ENCODE measurements around the gene DGCR6L.
"Not testable (repeated sequence)": the region's sequence is repeated elsewhere in the genome, so short reads cannot be mapped to it uniquely, and the experiment has no call there.

Gene DGCR6L

GRCh38 chr22:20324139-20324516, 4.3 kb upstream of the DGCR6L start:
- no peak for DNase-seq

DNA sequence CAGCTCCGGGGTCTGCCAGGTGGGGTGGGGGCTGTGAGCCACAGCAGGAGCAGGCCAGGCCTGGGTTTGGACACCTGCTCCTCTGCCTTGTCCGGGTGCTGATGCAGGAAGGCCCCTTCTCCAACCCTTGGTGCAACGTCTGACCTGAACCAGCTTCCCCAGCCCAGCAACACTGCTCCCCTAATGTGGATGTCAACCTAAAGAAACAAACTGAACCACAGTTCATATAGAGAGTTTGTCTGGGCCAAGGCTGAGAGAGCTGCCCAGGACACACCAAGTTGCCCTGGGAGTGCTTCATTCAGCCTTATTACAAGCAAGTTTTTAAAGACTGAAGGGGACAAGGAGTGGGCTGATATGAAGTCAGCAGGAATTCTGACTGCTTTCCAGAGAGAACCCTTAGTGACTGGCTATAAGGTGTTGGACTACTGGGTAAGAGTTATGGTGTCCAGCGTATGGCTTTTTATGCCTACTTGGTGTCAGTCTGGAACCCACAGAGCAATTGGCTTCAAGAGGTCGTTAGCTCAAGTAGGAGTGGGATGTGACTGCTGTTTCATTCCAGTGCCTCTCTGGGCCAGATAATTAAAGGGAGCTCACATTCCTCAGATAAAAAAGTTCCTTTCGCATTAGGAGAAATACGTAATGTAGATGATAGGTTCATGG, 1.8 kb upstream of the DGCR6L start:
- not testable (repeated sequence) for DNase-seq

DNA sequence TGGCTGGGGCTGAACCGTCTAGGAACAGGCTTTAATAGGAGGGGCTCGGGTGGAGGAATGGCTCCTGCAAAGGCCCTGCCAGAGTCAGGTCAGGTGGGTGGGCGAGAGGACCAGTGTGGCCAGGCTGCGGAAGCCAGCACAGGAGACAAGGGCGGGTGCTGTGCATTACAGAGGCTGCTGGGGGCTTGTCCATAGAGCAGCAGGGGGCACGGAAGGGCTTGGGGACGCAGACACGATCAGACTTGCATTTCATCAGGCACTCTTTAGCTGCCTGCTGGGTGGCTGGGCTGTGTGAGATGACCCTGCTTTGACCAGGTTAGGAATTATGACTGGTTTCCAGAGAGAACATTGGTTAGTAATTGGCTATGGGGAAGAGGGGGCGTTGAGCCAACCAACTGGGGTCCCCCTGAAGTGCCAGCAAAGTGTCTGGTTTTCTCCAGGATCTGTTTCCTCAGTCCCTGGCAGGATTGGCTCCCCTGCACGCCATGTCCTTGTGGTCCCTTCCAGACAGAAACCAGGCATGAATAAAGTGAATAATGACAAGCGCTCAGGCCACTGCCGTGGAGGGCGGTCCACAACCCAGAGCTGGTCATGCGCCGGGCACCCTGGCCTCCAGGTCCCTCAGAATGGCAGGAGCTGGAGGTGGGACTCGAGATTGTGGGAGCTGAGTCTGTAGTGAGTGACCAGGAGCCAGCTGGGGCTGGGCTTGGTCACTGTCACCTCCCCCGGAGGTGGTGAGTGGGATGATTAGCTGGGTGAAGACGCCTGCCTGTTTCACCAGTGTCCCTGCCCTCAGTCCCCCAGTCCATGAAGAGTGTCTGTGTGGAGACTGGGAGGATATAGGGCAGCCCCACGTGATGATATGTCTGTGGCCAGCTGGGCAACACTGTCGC, 1.0 kb upstream of the DGCR6L start:
- not testable (repeated sequence) for DNase-seq

DNA sequence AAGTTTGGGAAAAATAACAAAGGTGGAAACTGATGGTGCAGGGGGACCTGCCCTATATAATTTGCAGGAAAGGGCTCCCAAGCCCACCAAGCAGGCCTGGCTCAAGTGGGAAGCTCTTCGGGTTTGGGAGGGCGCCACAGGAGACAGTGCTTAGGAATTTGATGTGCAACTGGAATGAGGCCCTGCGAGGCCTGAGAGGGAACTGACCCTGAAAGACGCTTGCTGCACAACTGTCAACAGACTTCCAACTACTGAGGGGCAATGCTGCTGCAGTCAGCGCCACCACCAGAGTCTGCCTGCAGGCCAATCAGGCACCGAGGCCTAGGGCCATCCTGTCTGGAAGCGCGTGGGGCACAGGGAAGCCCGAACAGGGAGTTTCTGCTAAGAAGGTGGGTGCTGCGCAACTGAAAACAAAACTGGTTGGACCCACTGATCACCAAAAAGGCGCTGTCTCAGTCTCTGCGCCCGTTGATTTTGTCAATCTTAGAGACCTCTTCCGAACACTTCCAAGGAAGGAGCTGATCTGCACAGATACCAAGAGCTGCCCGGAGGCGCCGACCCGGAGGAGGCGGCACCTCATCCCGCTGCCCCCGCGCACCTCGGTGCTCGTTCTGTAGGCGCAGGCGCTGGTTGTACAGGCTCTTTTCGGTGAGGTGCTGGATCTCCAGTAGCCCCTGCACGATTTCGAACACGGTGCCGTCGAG, 667 bp downstream of the DGCR6L start:
- DNase-seq, result no peak

DNA sequence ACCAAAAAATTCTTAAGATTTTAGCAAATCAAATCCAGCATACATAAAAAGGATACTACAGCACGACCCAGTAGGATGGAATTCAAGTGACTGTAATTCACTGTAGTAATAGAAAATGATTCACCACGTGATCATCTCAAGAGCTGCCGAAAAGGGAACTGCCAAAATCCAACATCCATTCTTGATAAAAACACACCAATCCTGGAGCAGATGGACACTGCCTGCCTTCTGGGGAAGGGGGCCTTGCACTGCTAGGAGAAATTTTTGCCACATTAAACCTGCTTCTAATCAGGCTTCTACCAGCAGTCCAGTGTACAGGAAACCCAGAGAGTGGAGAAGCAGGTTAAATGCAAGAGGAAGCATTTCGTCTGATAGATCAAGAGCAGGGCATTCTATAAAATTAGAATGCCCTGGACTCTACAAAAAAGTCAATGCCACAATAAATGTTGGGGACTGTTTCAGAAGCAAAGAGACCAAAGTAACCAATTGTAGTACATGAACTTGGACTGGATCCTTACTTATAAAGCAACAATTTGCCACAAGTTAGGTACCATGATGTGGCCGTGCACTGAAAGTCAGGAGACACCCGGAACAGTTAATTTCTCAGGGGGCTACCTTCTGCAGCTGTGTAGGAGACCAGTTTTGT, 1.7 kb downstream of the DGCR6L start:
- not testable (repeated sequence) for DNase-seq

DNA sequence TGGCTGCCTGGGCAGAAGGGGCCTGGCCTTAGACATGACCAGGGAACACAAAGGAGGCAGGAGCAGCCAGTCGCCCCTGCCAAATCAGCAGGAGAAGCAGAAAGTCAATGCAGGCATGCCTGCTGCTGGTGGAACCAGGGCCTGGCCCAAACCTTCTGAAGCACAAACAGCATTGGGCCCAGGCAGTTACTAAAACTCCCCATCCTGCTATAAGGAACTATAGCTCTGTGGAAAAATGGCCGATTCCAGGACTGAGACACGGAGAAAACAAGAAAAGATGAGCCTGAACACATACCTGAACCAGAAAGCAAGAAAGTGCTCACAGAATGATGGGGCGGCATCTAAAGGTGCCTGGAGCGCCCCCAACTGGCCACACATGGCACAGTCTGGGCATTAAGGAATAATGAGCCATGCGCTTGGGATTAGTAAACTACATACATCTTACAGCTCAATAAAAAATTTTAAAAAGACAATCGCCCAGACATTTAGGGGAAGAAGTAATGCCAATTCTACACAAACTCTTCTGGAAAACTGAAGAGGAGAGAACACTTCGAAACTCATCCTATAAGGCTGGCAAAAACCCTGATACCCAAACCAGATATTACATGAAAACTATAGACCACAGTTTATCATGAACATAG, 2.3 kb downstream of the DGCR6L start:
- DNase-seq, result not testable (repeated sequence)

DNA sequence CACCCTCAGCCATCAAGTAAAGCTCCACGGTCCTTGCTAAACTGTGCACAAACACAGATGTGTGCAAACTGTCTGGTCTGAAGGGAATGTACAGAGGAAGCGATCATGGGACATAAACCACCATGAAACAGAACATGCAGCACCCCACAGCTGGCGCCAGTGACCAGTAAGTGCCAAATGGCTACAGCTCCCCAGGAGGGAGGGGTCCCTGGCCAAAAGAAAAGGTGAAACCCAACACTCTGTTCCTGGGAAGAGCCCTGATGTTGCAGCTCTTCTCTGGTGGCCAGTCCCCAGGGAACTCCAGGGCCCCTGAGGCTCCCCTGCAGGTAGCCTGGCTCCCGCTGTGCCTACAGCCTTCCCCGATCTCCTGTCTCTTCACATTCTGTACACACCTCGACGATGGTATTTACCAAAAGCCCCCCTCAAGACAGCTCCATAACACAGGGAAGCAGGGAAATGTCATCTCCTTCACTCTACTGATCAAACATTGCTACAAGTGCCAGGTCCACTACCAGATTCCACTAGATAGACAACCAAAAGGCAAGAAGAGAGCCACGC, 2.9 kb downstream of the DGCR6L start:
- no peak for DNase-seq

DNA sequence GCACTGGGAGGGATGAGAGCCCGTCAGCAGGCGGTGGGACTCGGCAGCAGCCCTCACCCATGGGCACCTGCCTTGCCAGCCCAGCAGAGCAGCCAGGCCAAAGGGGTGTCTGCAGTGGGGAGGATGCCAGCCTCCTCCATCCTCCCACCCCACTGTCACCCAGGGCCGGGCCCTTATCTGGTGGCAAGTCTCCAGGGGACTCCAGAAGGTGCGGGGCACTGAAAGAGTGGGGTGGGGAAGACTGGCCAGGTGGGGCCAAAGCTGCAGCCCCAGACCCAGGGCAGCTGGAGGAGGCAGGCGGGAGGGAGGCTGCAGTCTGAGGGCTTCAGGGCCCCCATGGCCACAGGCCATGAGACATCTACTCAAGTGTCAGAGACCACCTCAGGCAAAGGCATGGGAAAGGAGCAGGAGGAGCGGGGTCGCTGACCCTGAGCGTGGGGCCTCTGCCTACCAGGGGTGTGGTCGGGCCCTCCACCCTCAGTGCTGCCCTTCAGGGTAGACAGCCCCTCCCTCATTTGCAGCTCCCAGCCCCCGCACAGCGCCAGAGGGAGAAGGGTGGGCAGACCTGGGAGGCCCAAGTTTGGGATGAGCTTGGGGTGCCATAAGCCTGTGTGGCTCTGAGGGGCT, 3.5 kb downstream of the DGCR6L start:
- DNase-seq, result no peak

DNA sequence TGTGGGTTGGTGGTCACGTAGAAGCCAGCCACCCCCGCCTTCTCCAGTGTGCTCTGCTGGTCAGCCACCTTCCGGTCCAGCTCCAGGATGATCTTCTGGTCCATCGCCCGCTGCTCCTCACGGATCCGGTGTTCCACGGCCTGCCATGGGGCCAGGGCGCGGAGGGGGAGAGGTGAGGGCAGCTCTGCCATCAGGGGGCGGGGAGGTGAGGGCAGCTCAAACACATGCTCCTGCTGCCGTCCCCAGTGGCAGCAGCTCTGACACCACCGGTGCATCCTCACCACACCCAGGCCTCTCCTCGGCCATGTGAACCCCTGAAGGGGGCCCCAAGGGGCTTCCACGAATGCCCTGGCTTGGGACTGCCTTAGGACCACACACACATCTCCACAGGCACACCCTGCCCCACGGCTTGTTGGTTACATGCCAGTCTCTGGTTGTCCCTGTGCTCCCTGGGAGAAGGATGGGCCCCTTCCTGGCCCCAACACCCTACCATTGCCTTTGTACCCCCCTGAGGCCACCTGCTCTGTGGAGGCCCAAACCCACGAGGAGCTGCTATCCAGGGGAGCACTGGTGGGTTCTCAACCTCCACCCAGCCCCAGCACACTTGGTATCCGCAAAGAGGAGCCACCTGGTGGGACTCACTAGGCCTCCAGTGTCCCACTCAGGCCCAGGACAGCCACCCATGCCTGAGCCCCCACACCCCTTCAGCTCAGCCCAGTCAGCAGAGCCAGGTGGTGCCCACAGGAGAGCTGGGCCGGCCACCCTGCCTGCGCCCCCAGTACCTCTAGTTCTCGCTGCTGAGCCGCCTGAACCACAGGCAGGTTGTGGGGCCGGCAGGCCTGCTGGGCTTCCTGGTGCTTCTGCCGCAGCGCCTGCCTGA, 4.3 kb downstream of the DGCR6L start:
- DNase-seq, result no peak

- not testable (repeated sequence) for DNase-seq
Observed at GRCh38 chr22:20314741-20315336, 5.0 kb downstream of the DGCR6L start.

GRCh38 chr22:20314206-20314605, 5.7 kb downstream of the DGCR6L start:
- not testable (repeated sequence) for DNase-seq

- DNase-seq, result not testable (repeated sequence)
Observed at GRCh38 chr22:20313306-20314077, 6.4 kb downstream of the DGCR6L start.

DNA sequence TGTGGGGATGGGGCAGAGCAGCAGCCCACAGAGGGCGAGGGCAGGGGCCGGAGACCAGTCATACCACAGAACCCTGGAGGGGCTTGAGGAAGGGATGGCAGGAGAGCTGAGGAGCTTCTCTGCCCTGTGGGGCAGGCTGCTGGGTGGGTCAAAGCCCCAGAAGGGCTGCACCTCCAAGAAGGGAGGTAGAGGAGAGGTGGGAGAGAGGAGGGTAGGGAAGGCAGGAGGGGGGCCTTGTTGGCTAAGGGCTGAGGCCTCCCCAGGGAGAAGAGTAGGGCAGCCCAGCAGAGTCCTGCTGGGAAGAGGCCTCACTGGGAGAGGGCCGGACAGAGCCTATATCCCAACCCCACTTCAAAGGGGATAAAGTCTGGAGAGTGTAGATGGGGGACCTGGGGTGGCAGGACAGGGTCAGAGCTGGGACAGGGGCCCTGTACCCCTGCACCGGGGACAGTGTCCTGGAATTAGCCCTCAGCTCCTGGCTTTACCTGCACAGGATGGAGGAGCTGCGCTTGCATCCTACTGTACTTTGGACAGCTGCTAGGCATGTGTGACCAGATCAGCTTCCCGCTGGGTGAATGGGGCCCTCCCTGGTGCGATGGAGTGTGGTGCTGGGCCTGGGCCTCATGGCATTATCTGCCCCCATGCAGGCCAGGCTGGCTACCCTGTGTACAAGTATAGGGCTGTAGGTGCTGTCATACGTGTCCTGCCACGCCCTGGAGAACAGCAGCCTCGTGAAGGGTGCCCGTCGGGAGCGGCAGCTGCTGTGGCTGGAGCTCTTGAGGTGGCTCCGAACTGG, 7.3 kb downstream of the DGCR6L start:
- DNase-seq, result no peak

- not testable (repeated sequence) for DNase-seq
Observed at GRCh38 chr22:20311249-20312062, 8.4 kb downstream of the DGCR6L start.

- not testable (repeated sequence) for DNase-seq
Observed at GRCh38 chr22:20310773-20311172, 9.1 kb downstream of the DGCR6L start.

DNA sequence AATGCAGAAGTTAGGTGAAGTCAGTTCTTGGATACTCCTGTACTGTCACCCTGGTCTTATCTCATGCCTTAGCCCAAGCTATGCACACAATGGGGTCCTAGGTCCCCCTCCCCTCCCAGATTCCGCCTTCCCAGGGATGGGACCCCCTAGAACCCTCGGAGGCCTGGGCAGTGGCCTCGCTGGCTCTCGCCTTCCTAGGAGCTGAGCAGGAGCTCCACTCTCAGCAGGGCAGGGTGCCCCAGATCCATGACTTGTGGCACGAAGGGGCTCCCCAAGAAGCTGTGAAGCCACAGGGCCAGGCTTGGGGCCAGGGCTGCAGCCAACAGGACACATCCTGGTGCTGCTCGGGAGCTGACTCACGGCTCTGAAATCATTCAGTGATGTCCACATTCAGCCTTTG, 9.7 kb downstream of the DGCR6L start:
- not testable (repeated sequence) for DNase-seq

DNA sequence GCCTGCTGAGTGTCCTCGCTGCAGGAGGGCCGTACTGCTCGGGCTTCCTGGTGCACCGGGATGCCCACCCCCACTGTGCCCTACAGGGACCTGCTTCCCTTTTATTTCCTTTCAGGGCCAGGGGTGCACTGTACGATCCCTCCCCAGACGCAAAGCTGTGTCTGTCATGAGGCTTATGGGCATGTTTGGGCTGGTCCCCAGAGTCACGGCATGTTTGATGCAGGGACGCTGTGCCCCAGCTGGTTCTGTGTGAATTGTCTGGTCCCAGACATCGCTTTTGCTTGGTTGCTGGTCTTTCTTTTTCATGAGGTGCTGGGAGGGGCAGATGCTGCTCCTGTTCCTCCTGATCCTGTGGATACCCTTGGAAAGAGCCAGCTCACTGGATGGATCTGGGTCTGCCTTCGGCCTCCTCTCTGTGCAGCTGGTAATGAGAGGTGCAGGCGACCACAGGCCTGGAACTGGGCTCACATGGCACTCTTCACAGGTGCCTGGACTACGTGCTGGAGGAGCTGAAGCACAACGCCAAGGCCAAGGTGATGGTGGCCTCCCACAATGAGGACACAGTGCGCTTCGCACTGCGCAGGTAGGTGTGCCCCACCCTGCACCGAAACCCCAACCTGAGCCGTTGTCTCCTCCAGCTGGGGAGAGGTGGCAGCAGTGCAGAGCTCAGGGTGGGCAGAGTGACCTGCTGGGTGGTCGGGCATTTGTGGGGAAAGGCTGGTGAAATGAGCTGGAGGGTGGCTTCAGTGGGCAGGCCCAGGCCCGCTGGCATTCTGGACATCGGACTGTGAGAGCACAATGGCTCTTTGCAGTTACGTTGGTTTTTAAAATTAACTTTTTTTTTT, 10.8 kb downstream of the DGCR6L start:
- DNase-seq, result not testable (repeated sequence)
